Ovary (tissue), 9 donors: ENCODE measurements around the gene CYFIP1. TPM values are rescaled to one million over a fixed set of nuclear protein-coding genes. Genes with fewer than 3 reads are reported as not detected.

Experiments used
- DNase-seq, 5 donors: peaks; one replicate each; pipeline ENCODE4 v3.0.0-alpha.2; 2019 to 2020
- H3K27ac ChIP-seq, 2 donors: fragments of 200-600 bp; one replicate each; pipeline versions ENCODE4 v1.5.1 to v1.8.0; 2019 to 2022
- H3K27me3 ChIP-seq: fragments of 200-600 bp; one replicate; pipeline ENCODE4 v1.8.0; 2022
- H3K36me3 ChIP-seq: fragments of 200-600 bp; sonication (generic); one replicate; pipeline ENCODE4 v1.5.1; 2019
- H3K4me1 ChIP-seq: one replicate; pipeline ENCODE4 v1.8.1; 2013; ENCODE audit warnings: mild to moderate bottlenecking, moderate library complexity; ENCODE audit not compliant: insufficient read depth
- H3K4me3 ChIP-seq: fragments of 200-600 bp; sonication (generic); one replicate; pipeline ENCODE4 v1.5.1; 2017
- H3K9me3 ChIP-seq, 2 donors: fragments of 200-600 bp in 1 of 2; sonication (generic) in 1 of 2; one replicate each; pipeline versions ENCODE4 v1.5.1 to v1.8.1; 2013 to 2019; ENCODE audit warnings: mild to moderate bottlenecking in 1 of 2, moderate library complexity in 1 of 2
- EP300 ChIP-seq: sonication (generic); formaldehyde crosslinking; IDR thresholded peaks from one replicate; pipeline ENCODE4 v1.6.1; 2017; ENCODE audit warnings: antibody characterized with exemption
- POLR2A ChIP-seq: fragments of 450-650 bp; IDR thresholded peaks from one replicate; pipeline ENCODE4 v1.6.1; 2017; ENCODE audit warnings: antibody characterized with exemption, mild to moderate bottlenecking, moderate library complexity
- whole genome bisulfite sequencing, 3 donors: extraction: QIAGEN DNeasy Blood & Tissue Kit in 1 of 3; methylation state at CpG; one replicate each; pipeline versions ENCODE4 v1.1.5 to v1.1.7; 2013 to 2017; 5-methylcytosine and 5-hydroxymethylcytosine counted together
- intact Hi-C, 4 donors: fragments of 100-400 bp; cut with DNase I; formaldehyde crosslinking; loops; one replicate each; pipeline versions ENCODE4 v1.11.0 to v1.15.1; 2022 to 2023
- polyA plus RNA-seq, 2 donors: library from polyadenylated mRNA; stranded (reverse); fragments of 200-250 nt in 1 of 2; fragments of 350-450 nt in 1 of 2; fragmentation: Illumina TruSeq in 1 of 2; extraction: RNeasy Lipid Tissue Mini Kit (QIAGEN cat#74804) in 1 of 2; gene quantifications; one replicate each; pipeline ENCODE4 v1.2.3, GENCODE V29; 2013 to 2014
- total RNA-seq, 7 donors: library from RNA; depleted of rRNA in 2 of 7; stranded (reverse); fragments of >200 nt in 2 of 7; fragmentation: NEBNext Ultra II Directional in 3 of 7; extraction: Animal tissue kit (Norgen Biotek cat#: 25700) in 3 of 7; gene quantifications; one replicate each; pipeline versions ENCODE4 v1.1.0 to v1.2.4, GENCODE V29; 2016 to 2023
- TF ChIP-seq, protein P1 (sequence below), 3 donors: fragments of 450-650 bp in 2 of 3; fragments of 200-600 bp in 1 of 3; IDR thresholded peaks; one replicate each; pipeline versions ENCODE4 v1.5.1 to v1.8.0; 2016 to 2022; ENCODE audit warnings: antibody characterized with exemption in 3 of 3, mild to moderate bottlenecking in 1 of 3
- donor health status: DM: no; HTN: no; CAD: no; lungs with moderate emphysema.
- donor health status: DM: no; HTN: no; CAD: no.
- donor health status: Bipolar disorder and iron deficiency.
- donor health status: DM: yes; HTN: yes; CAD: no.
- donor health status: DM: no; HTN: no; CAD: no.
- donor health status: DM: yes; HTN: yes; CAD: no.

Gene CYFIP1
- total and polyA plus RNA-seq, 9 donors, result 35.8 to 96.2 (median 77.1) TPM

DNA sequence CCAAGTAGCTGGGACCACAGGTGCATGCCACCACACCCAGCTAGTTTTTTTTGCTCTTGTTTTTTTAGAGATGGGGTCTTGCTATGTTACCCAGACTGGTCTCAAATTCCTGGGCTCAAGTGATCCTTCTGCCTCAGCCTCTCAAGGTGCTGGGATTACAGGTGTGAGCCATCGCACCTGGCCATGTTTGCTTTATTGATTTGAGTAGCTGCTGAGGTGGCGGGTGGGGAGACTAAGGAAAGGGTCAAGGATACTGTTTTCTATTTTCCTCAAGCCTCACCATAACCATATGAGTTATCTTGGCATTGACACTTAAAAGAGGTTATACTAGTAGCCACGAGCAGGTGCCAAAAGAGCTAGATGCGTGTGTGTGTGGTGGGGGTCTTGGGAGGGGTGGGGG lies 39.0 kb downstream of the CYFIP1 start:
- H3K27me3 ChIP-seq, result no peaks in the 10 kb centered on the region
- H3K4me3 ChIP-seq, result no peak overlapping the region
- H3K9me3 ChIP-seq, result no peaks in the 10 kb centered on the region
- H3K36me3 ChIP-seq, result no peaks in the 10 kb centered on the region
- TF ChIP-seq EP300 (no peak), POLR2A (no peak)
- TF ChIP-seq, protein P1, sequence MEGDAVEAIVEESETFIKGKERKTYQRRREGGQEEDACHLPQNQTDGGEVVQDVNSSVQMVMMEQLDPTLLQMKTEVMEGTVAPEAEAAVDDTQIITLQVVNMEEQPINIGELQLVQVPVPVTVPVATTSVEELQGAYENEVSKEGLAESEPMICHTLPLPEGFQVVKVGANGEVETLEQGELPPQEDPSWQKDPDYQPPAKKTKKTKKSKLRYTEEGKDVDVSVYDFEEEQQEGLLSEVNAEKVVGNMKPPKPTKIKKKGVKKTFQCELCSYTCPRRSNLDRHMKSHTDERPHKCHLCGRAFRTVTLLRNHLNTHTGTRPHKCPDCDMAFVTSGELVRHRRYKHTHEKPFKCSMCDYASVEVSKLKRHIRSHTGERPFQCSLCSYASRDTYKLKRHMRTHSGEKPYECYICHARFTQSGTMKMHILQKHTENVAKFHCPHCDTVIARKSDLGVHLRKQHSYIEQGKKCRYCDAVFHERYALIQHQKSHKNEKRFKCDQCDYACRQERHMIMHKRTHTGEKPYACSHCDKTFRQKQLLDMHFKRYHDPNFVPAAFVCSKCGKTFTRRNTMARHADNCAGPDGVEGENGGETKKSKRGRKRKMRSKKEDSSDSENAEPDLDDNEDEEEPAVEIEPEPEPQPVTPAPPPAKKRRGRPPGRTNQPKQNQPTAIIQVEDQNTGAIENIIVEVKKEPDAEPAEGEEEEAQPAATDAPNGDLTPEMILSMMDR (IDR thresholded peaks at IDR 0.05), result no peak
- H3K27ac ChIP-seq, result no peak overlapping the region
- DNase-seq, result no peak
- intact Hi-C loops, result loop anchor here in 1 of 4 donors (10.0 kb wide), 1 partner anchor 56 kb away; no protein-coding TSS in a partner anchor
- no peaks in the 10 kb centered on the region for H3K4me1 ChIP-seq
- WGBS, 3 donors, result 92 to 95% (median 92%) methylated on average over 4 of the region's 4 CpGs

DNA sequence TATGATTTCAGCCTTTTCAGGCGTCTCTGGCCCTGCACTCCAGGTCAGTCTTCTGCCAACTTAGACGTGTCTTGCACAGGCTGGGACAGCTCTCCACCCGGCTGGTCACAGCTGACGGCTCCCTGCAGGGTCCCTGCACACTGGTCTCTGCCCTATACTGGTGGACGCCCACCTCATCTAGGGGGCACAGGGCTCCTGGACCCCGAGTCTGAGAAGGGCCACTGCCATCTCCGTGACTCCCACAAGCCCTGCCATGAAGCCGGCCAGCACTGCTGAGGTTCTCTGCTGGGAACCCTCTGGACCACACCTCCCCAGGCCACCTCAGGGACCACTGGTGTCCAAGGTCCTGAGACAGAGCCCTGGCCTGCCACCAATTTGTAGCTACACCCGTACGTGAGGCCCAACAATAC lies 40.5 kb downstream of the CYFIP1 start:
- DNase-seq, result no peak
- H3K4me1 ChIP-seq, result no peaks in the 10 kb centered on the region
- intact Hi-C loops, result loop anchor here in 1 of 4 donors (10.0 kb wide), 1 partner anchor 55 kb away; no protein-coding TSS in a partner anchor
- 84 to 95% (median 87%) methylated on average over 10 of the region's 10 CpGs for whole genome bisulfite sequencing, 3 donors
- H3K4me3 ChIP-seq, result no peak overlapping the region
- no peaks in the 10 kb centered on the region for H3K27me3 ChIP-seq
- no peaks in the 10 kb centered on the region for H3K36me3 ChIP-seq
- no peaks in the 10 kb centered on the region for H3K9me3 ChIP-seq
- TF ChIP-seq POLR2A, result no peak
- TF ChIP-seq EP300, result no peak
- TF ChIP-seq, protein P1 (IDR thresholded peaks at IDR 0.05), result no peak
- no peak overlapping the region for H3K27ac ChIP-seq

DNA sequence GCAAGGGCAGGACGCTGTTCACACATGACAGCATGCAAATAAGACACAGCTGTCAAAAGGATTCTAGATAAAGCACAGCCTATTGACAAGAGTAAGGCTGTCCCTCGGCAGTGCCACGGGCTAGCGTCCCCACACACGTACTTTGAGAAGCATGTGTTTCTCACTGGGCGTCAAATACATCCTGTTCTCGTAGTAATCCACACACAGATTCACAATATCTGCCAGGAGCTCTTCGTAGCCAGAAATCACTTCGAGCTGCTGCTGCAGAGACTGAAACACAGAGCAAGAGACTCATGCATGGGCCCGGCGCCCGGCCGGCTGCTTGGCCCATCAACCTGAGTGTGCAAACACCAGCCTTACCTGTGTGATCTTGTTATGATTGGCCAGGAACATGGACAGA lies 41.1 kb downstream of the CYFIP1 start:
- Histone ChIP-seq H3K4me3 (no peak overlapping the region), H3K27ac (no peak overlapping the region), H3K4me1 (no peaks in the 10 kb centered on the region), H3K9me3 (no peaks in the 10 kb centered on the region), H3K36me3 (no peaks in the 10 kb centered on the region), H3K27me3 (no peaks in the 10 kb centered on the region)
- no peak for TF ChIP-seq POLR2A
- no peak for TF ChIP-seq EP300
- TF ChIP-seq, protein P1 (IDR thresholded peaks at IDR 0.05), result no peak
- intact Hi-C loops, result no loop called here
- no peak for DNase-seq
- WGBS, 3 donors, result 68 to 73% (median 72%) methylated on average over 13 of the region's 13 CpGs

GRCh38 chr15:22936577-22937472 lies 43.3 kb downstream of the CYFIP1 start:
- Histone ChIP-seq H3K4me1 (no peaks in the 10 kb centered on the region), H3K4me3 (no peak overlapping the region), H3K36me3 (no peaks in the 10 kb centered on the region), H3K27ac (no peak overlapping the region), H3K27me3 (no peaks in the 10 kb centered on the region), H3K9me3 (no peaks in the 10 kb centered on the region)
- 95% methylated on average over 23 of the region's 23 CpGs for WGBS, 3 donors
- TF ChIP-seq EP300, result no peak
- no peak for DNase-seq
- intact Hi-C loops, result no loop called here

- H3K9me3 ChIP-seq, result no peaks in the 10 kb centered on the region
- no peak for DNase-seq
- no peak overlapping the region for H3K4me3 ChIP-seq
- intact Hi-C loops, result no loop called here
- no peaks in the 10 kb centered on the region for H3K4me1 ChIP-seq
- WGBS, 3 donors, result 91 to 98% (median 93%) methylated on average over 9 of the region's 9 CpGs
- H3K27ac ChIP-seq, result no peak overlapping the region
- H3K36me3 ChIP-seq, result no peaks in the 10 kb centered on the region
- no peaks in the 10 kb centered on the region for H3K27me3 ChIP-seq
- TF ChIP-seq EP300 (no peak), POLR2A (no peak)
- TF ChIP-seq, protein P1 (IDR thresholded peaks at IDR 0.05), result no peak
Observed at GRCh38 chr15:22933641-22934061, 46.5 kb downstream of the CYFIP1 start.
